ENCODE measurements around the gene SIRT4.
"Not testable (repeated sequence)": the region's sequence is repeated elsewhere in the genome, so short reads cannot be mapped to it uniquely, and the experiment has no call there.

Gene SIRT4

DNA sequence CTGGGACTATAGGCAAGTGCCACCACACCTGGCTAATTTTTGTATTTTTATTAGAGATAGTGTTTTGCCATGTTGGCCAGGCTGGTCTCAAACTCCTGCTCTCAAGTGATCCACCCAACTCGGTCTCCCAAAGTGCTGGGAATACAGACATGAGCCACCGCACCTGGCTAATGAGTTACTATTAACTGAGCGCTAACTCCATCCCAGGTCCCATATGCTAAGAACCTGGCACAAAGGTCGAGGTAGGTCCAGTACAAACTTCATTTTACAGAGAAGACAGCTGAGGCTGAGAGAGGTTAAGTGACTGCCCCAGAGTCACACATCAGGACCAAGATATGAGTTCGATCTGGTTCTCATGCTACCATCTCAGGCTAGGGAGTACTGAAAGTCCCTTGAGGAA is 29.9 kb downstream of the SIRT4 start:
- CTCF ChIA-PET = interaction anchor here (0.5 kb wide), 1 partner anchor 117 kb away, joined by 3 read pairs; no protein-coding TSS in a partner anchor
- POLR2A ChIA-PET = interaction anchor here (1.2 to 1.5 kb wide), 2 partner anchors 15 to 41 kb away, joined by 3 to 5 read pairs; partner anchors contain the start of gene RNU4-2

DNA sequence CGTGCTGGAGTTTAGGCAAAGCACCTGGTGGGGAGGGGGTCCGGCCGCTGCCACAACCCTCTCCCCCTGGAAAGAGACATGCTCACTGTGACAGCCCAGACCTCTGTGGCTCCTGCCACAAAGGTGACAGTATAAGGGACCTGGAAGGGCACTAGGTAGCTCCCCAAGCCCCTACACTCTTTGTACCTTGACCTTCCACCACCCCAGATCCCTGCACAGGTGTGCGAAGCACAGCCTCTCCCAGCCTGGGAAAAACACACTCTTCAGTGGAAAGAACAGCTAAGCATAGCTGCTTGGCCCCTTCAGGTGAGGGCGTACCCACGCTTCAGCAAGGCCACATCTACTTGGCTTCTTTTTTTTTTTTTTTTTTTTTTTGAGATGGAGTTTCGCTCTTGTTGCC is 30.4 kb downstream of the SIRT4 start:
- CTCF ChIA-PET = no interaction called here
- POLR2A ChIA-PET = interaction anchor here (1.5 kb wide), 1 partner anchor 15 kb away, joined by 5 read pairs; no protein-coding TSS in a partner anchor
- DNase-seq (ENCODE audit: extremely low spot score) = no peak
- TF ChIP-seq ZNF384 (IDR thresholded peaks at IDR 0.05) (no peak), NFRKB (IDR thresholded peaks at IDR 0.05) (no peak)

More for the DNA sequence above, 29.9 kb downstream of the SIRT4 start:
- no peak for DNase-seq (ENCODE audit: extremely low spot score)
- TF ChIP-seq FOXM1 (IDR thresholded peaks at IDR 0.05; ENCODE audit: borderline replicate concordance) (no peak), TARDBP (IDR thresholded peaks at IDR 0.05) (no peak), ELF4 (IDR thresholded peaks at IDR 0.05) (no peak), CTBP1 (IDR thresholded peaks at IDR 0.05; ENCODE audit: borderline replicate concordance) (no peak), SUZ12 (IDR thresholded peaks at IDR 0.05) (no peak), HDGF (IDR thresholded peaks at IDR 0.05; ENCODE audit: borderline replicate concordance) (no peak), L3MBTL2 (conservative IDR thresholded peaks at IDR 0.05) (no peak), BHLHE40 (IDR thresholded peaks at IDR 0.05; ENCODE audit: borderline replicate concordance) (no peak), LEF1 (IDR thresholded peaks at IDR 0.05; ENCODE audit: borderline replicate concordance) (no peak), SP1 (IDR thresholded peaks at IDR 0.05) (no peak), NFRKB (IDR thresholded peaks at IDR 0.05) (no peak), ZNF384 (IDR thresholded peaks at IDR 0.05) (no peak), ARNT (IDR thresholded peaks at IDR 0.05) (no peak), FOXK2 (IDR thresholded peaks at IDR 0.05) (no peak), FOXA1 (IDR thresholded peaks at IDR 0.05) (no peak)
- TF ChIP-seq, protein P1, sequence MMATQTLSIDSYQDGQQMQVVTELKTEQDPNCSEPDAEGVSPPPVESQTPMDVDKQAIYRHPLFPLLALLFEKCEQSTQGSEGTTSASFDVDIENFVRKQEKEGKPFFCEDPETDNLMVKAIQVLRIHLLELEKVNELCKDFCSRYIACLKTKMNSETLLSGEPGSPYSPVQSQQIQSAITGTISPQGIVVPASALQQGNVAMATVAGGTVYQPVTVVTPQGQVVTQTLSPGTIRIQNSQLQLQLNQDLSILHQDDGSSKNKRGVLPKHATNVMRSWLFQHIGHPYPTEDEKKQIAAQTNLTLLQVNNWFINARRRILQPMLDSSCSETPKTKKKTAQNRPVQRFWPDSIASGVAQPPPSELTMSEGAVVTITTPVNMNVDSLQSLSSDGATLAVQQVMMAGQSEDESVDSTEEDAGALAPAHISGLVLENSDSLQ (IDR thresholded peaks at IDR 0.05) = no peak

DNA sequence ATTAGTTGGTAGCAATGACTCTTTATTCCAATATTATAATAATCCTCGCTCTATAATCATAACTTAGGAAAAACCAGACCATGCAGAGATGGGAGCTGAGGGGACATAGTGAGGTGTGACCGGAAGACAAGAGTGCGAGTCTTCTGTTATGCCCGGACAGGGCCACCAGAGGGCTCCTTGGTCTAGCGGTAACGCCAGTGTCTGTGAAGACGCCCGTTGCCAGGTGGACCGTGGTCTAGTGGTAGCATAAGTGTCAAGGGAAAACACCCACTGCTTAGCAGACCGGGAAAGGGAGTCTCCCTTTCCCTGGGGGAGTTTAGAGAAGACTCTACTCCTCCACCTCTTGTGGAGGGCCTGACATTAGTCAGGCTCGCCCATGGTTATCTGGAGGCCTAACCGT is 33.3 kb downstream of the SIRT4 start:
- ChIA-PET CTCF (interaction anchor here (1.0 to 1.2 kb wide), 2 partner anchors 12 to 95 kb away, joined by 3 read pairs; no protein-coding TSS in a partner anchor), POLR2A (interaction anchor here (1.0 to 1.1 kb wide), 2 partner anchors 104 to 134 kb away, joined by 3 to 5 read pairs; partner anchors contain the start of genes COX6A1 and RPLP0)
- DNase-seq (ENCODE audit: extremely low spot score) = not testable (repeated sequence)

DNA sequence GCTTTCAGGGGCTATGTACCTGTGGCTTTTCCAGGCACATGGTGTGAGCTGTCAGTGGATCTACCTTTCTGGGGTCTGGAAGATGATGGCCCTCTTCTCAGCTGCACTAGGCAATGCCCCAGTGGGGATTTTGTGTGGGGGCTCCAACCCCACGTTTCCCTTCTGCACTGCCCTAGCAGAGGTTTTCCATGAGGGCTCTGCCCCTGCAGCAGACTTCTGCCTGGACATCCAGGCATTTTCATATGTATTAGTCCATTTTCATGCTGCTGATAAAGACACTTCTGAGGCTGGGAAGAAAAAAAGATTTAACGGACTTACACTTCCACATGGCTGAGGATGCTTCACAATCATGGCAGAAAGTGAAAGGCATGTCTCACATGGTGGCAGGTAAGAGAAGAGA is 34.3 kb downstream of the SIRT4 start:
- ChIA-PET CTCF (interaction anchor here (1.2 kb wide), 1 partner anchor 11 kb away, joined by 3 read pairs; no protein-coding TSS in a partner anchor), POLR2A (interaction anchor here (1.1 kb wide), 1 partner anchor 135 kb away, joined by 3 read pairs; the partner anchor contains the start of gene RPLP0)
- DNase-seq (ENCODE audit: extremely low spot score) = not testable (repeated sequence)

DNA sequence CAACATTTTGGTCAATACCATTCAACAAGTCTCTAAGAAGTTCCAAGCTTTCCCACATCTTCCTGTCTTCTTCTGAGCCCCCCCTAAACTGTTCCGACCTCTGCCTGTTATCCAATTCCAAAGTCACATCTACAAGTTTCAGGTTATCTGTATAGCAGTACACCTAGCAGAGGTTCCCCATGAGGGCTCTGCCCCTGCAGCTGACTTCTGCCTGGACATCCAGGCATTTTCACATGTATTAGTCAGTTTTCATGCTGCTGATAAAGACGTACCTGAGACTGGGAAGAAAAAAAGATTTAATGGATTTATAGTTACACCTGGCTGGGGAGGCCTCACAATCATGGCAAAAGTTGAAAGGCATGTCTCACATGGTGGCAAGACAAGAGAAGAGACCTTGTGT is 35.6 kb downstream of the SIRT4 start:
- CTCF ChIA-PET = no interaction called here
- POLR2A ChIA-PET = no interaction called here
- no peak for DNase-seq (ENCODE audit: extremely low spot score)
- TF ChIP-seq CTBP1 (IDR thresholded peaks at IDR 0.05; ENCODE audit: borderline replicate concordance) = no peak

DNA sequence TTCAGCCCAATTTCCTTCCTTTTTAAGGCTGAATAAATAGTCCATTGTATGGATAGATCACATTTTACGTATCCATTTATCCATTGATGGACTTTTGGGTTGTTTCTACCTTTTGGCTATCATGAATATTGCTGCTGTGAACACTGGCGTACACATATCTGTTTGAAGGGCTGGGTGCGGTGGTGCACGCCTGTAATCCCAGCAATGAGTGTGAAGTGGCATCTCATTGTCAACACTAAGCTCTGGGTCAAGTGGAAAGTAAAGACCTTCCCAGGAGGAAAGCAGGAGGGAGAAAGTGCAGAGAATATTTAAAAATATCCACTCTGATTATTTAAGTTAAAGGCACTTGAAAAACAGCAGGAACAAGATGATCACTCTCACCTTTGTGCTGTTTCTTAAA is 37.1 kb downstream of the SIRT4 start:
- DNase-seq (ENCODE audit: extremely low spot score) = no peak
- ChIA-PET CTCF (no interaction called here), POLR2A (no interaction called here)
- TF ChIP-seq FOXM1 (IDR thresholded peaks at IDR 0.05; ENCODE audit: borderline replicate concordance) (no peak), TARDBP (IDR thresholded peaks at IDR 0.05) (no peak), ELF4 (IDR thresholded peaks at IDR 0.05) (no peak), BHLHE40 (IDR thresholded peaks at IDR 0.05; ENCODE audit: borderline replicate concordance) (no peak), FOXK2 (IDR thresholded peaks at IDR 0.05) (no peak), LEF1 (IDR thresholded peaks at IDR 0.05; ENCODE audit: borderline replicate concordance) (no peak), HDGF (IDR thresholded peaks at IDR 0.05; ENCODE audit: borderline replicate concordance) (no peak), FOXA1 (IDR thresholded peaks at IDR 0.05) (no peak), SP1 (IDR thresholded peaks at IDR 0.05) (no peak), CTBP1 (IDR thresholded peaks at IDR 0.05; ENCODE audit: borderline replicate concordance) (no peak), NFRKB (IDR thresholded peaks at IDR 0.05) (no peak), L3MBTL2 (conservative IDR thresholded peaks at IDR 0.05) (no peak), ARNT (IDR thresholded peaks at IDR 0.05) (no peak), ZNF384 (IDR thresholded peaks at IDR 0.05) (no peak), SUZ12 (IDR thresholded peaks at IDR 0.05) (no peak)
- TF ChIP-seq, protein P1 (IDR thresholded peaks at IDR 0.05) = no peak

DNA sequence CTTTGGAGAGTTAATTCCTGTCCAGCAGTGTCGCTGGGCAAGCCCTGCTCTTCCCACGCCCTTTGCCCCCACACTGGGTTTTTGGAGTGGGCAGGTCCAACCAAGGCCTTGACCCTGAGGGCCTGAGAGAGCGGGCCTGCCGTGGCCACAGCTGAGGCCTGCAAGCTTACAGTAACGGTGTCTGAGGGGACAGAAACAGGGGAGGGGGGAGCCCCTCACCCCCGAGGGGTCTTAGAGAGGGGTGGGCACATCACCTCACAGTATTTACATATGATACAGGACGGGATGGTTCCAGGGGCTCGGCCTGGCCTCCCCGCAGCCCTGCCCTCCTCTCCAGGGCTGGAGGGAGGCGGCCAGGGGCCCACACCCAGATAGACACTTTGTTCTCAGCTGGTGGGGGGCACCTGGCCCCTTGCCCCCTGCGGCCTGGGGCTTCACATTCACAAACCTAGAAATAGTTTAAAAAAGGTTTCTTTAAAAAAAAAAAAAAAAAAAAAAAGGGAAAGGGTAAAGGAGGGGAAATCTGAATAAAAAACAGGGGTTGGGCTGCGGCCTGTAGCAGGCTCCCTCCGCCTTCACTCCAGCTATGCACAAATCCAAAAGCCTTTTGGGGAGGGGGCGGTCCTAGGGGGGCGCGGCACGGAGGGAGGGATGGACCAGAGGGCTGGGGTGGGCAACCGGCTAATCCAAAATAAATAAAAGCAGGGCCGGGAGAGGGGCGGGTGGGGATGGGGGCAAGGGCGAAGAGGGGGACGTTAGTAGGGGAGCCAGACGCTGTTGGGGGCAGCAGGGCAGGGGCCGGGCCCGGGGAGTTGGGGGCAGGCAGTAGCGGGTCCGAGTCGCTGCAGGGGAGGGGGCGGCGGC is 40.3 kb downstream of the SIRT4 start:
- DNase-seq (ENCODE audit: extremely low spot score) = no peak
- ChIA-PET POLR2A (no interaction called here), CTCF (interaction anchor here (0.7 kb wide), 1 partner anchor 34 kb away, joined by 3 read pairs; no protein-coding TSS in a partner anchor)
- TF ChIP-seq HDGF (IDR thresholded peaks at IDR 0.05; ENCODE audit: borderline replicate concordance) (no peak), FOXA1 (IDR thresholded peaks at IDR 0.05) (no peak), BHLHE40 (IDR thresholded peaks at IDR 0.05; ENCODE audit: borderline replicate concordance) (no peak), SP1 (IDR thresholded peaks at IDR 0.05) (no peak), ARNT (IDR thresholded peaks at IDR 0.05) (no peak), FOXK2 (IDR thresholded peaks at IDR 0.05) (no peak), L3MBTL2 (conservative IDR thresholded peaks at IDR 0.05) (no peak)
- TF ChIP-seq, protein P1 (IDR thresholded peaks at IDR 0.05) = no peak

Measured in HEK293T (cell line).